WTC11 (cell line): ENCODE results near the gene IFNG-AS1.

Experiments used
- TF ChIP-seq, protein P1 (sequence below): fragments of 200-600 bp; IDR thresholded peaks from 2 replicates; pipeline ENCODE4 v1.8.0; 2022; ENCODE audit warnings: antibody characterized with exemption
- TF ChIP-seq, protein P2 (sequence below): sonication (generic); formaldehyde crosslinking; IDR thresholded peaks from 2 replicates; pipeline ENCODE4 v1.8.0; 2023; ENCODE audit warnings: missing genetic modification reagents

DNA sequence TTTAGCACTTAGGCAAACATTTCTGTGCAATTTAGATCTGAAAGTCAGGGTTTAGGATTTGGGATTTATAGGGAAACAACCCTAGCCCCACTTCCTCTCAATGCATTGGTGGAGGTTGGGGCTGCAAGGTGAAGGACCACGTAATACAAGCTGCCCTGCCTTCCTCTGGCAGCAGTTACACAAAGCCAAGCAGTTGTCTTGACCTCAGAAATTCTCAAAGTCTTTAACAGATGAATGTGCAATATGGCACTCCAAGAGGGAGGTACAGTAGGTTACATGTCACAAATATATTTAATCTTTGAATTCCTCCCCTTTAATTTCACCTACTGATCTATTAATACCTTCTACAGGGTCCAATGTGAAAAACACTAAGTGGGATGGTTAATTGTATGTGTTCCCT, 23.9 kb downstream of the IFNG-AS1 start:
- TF ChIP-seq, protein P1, sequence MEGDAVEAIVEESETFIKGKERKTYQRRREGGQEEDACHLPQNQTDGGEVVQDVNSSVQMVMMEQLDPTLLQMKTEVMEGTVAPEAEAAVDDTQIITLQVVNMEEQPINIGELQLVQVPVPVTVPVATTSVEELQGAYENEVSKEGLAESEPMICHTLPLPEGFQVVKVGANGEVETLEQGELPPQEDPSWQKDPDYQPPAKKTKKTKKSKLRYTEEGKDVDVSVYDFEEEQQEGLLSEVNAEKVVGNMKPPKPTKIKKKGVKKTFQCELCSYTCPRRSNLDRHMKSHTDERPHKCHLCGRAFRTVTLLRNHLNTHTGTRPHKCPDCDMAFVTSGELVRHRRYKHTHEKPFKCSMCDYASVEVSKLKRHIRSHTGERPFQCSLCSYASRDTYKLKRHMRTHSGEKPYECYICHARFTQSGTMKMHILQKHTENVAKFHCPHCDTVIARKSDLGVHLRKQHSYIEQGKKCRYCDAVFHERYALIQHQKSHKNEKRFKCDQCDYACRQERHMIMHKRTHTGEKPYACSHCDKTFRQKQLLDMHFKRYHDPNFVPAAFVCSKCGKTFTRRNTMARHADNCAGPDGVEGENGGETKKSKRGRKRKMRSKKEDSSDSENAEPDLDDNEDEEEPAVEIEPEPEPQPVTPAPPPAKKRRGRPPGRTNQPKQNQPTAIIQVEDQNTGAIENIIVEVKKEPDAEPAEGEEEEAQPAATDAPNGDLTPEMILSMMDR = no peak
- TF ChIP-seq, protein P2, sequence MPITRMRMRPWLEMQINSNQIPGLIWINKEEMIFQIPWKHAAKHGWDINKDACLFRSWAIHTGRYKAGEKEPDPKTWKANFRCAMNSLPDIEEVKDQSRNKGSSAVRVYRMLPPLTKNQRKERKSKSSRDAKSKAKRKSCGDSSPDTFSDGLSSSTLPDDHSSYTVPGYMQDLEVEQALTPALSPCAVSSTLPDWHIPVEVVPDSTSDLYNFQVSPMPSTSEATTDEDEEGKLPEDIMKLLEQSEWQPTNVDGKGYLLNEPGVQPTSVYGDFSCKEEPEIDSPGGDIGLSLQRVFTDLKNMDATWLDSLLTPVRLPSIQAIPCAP (CRISPR knock-in tag) = no peak
